GM20431 (cell line): Measurements from ENCODE around the gene ATOSA.

Source experiments
- in situ Hi-C: fragments of 300-500 bp; cut with MseI, MboI; formaldehyde crosslinking; loops from one replicate; pipeline ENCODE4 v1.15.0; 2020; ENCODE audit warnings: low sequenced_read_pairs; ENCODE audit not compliant: unreplicated experiment

Gene ATOSA

GRCh38 chr15:52683580-52683979 lies 4.4 kb upstream of the ATOSA start:
- in situ Hi-C loops = no loop called here

GRCh38 chr15:52682781-52683180 lies 3.6 kb upstream of the ATOSA start:
- in situ Hi-C loops = no loop called here

DNA sequence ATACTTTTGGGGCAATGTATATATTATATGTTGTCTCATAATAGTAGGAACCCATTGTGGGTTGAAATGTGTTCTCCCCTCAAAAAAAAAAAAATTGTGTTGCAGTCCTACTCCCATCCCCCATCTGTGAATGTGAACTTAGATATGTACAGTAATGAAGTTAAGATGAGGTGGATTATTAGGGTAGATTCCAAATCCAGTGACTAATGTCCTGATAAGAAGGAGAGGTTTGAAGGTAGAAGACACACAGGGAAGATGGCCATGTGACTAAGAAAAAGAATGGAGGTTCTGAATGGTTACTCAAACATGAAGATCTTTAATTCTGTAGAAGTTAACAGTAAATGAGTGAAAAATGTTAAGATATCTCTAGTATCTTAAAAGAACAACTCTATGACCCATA lies 3.0 kb upstream of the ATOSA start:
- in situ Hi-C loops = no loop called here

GRCh38 chr15:52681441-52681840 lies 2.3 kb upstream of the ATOSA start:
- in situ Hi-C loops = no loop called here

DNA sequence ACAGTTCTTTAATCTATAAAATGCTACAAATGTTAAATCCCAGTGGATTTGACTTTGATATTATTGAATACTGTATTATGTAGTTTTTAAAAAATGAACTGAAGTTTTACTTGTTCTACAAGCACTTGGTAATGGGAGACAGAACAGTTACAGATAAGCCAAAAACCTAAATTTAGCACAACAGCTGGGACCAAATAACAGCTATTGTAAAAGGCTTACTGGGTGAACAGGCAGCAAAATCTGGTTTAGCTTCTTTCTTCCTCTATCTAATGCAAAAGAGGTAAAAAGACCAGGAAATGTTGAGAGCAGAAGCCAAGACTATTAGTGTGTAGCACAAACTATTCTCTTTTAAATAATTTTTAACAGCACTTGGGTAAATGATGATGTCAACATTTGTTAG lies 1.6 kb upstream of the ATOSA start:
- in situ Hi-C loops = no loop called here

DNA sequence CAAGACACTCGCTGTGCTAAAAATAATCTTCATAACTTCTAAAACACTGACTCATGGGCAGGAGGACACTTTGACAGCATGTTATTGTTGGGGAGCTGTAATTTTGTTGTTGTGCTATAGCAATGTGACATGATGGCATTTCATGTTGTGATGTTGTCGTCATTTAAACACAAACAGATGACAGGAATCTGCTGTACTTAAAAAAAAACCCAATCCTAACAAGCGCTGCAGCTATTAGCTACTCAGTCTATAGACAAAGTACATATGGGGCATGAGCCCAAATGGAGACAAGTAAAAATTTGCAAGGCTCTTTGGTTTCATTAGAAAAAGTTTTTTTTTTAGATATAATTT lies 828 bp upstream of the ATOSA start:
- in situ Hi-C loops = no loop called here

DNA sequence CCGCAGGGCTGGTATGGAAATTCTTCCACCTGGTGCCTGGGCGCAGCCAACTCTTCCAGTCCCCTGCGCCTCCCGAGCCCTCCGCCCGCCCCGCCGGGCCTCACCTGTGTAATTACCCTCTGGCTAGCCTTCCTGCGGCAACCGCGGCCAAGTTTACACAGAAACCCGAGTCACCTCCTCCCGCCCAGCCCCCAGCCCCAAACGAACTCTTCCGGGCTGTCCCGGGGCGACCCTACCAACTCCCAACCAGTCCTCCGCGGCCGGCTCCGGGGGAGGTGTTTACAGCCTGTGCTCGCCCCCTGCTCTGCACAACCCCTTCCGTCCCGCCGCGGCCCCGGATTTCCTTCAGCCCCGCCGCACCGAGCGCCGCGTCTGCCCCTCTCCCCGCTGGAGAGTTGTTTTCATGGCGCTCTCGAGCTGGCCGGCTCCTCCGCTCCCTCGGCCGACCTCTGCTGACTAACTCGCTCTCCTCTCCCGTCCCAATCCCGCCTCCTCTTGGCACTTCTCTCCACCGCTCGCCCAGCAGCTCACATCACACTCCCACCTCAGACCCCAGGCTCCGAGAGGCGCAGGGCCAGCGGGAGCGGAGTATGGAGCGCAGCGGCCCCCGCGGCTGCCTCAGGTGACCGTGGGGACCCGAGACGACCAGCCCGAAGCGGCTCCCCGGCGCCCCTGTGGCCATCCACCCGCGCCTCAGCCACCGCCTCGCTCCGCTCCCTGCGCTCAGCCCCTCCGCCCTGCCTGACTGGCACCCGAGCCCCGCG lies 538 bp downstream of the ATOSA start:
- in situ Hi-C loops = no loop called here

DNA sequence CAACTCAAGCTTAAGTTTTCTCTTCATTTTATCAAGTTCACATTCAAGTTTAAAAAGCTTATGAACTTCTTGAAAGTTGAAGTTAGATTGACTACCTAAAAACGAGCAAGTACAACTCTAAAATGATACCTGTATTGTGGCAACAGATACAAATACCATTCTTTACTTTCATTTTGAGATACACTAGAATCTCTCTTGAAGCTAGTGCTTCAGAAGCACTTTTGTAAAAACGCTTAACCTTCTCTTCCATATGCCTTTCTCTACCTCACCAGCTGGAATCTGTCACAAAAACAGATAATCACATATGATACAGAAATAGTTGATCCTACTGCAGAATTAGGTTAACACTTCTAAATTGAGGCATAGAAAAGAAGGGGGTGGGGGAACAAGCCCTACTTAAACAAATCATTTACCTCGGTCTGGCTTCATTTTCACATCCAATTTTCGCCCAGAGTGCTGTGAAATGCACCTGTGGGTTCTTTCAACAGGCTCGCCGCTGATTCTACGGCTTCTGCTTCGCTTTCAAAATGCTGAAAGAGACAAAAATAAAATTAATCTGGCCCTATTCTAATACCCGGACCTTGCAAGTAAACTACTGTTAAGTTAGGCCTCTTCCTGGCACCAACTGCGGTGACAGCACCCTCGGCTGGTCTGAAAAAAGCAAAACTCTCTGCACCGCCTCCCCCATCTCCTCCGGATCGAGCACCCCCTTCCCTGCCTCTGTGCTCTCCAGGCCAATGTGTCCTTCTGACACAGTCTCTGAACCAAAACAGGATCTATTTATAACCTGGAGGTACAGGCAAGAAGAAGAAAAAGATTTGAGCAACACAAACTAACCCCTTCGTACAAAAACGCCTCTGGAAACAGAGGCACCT lies 1.4 kb downstream of the ATOSA start:
- in situ Hi-C loops = no loop called here

DNA sequence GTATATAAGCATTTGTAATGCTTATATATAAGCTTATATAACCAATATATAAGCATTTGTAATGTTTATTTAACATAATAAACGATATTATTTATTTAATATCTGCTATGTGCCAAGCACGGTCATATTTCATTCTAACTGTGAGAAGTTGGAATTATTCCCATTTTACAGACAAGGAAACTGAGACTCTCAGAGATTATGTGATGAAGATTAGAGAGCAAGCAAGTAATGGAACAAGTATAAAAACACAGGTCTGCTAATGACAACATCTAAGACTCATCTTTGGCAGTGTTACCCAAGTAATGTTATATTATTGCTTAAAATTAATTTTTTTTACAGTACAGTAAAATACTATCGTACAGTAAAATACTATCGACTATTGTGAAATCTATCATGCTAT lies 4.4 kb downstream of the ATOSA start:
- in situ Hi-C loops = no loop called here

DNA sequence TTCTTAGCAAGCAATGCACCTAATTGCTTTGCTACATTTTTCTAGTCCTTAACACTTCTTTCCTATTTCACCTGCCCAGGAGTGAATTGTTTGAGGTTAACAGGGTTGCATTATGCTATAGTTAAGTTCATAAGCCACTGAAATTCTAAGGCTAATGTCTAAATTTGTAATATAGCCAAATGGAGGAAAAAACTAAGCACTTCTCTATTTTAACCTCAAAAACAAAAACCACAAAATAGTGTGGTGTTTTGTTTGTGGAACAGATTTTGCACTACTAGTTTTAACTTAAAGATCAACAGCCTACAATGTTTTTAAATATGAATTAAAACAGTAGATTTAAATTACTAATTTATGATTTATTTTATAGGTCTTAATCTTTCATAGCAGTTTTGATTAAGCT lies 5.5 kb downstream of the ATOSA start:
- in situ Hi-C loops = no loop called here

GRCh38 chr15:52673312-52673711 lies 5.9 kb downstream of the ATOSA start:
- in situ Hi-C loops = no loop called here

DNA sequence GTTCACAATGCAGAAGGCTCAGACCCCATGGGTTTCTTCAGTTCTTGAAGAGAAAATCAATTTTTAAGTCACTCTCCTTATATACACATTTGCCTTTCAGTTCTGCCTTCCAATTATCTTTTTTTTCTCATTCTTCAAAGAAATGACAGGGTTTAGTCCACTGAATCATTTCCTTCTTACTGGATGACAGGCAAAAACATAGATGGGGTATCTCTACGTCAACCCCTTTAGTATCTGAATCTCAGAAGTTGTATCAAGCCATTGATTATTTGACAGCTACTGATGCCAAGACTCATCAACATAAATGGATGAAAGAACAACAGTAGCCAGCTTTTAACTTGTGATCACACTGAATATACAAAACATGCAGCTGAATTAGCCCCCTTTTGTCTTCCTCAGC lies 6.5 kb downstream of the ATOSA start:
- in situ Hi-C loops = no loop called here

GRCh38 chr15:52670087-52670486 lies 9.1 kb downstream of the ATOSA start:
- in situ Hi-C loops = no loop called here

DNA sequence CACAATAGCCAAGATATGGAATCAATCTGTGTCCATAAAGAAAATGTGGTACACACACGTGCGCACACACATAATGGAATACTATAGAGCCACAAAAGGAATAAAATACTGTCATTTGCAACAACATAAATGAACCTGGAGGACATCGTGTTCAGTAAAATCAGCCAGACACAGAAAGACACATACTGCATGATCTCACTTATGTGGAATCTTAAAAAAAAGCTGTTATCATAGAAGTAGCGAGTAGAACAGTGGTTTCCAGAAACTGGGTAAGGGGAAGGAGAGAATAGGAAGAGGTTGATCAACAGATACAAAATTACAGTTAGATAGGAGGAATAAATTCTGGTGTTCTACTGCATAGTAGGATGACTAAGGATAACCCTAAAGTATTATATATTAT lies 11.1 kb downstream of the ATOSA start:
- in situ Hi-C loops = no loop called here

DNA sequence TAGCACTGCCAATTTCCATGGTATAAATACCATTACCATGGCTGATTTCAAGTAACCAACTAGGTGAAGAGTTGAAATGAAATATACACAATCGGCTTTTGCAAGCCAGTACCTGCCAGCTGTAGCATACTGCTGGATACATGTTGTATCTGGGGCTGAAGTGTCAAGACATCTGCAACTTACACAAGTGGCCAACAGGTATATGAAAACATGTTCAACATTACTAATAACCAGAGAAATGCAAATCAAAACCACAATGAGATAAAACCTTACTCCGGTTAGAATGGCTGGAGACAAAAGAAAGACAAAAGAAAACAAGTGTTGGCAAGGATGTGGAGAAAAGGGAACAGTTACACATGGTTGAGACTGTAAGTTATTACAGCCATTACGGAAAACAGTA lies 11.6 kb downstream of the ATOSA start:
- in situ Hi-C loops = no loop called here

DNA sequence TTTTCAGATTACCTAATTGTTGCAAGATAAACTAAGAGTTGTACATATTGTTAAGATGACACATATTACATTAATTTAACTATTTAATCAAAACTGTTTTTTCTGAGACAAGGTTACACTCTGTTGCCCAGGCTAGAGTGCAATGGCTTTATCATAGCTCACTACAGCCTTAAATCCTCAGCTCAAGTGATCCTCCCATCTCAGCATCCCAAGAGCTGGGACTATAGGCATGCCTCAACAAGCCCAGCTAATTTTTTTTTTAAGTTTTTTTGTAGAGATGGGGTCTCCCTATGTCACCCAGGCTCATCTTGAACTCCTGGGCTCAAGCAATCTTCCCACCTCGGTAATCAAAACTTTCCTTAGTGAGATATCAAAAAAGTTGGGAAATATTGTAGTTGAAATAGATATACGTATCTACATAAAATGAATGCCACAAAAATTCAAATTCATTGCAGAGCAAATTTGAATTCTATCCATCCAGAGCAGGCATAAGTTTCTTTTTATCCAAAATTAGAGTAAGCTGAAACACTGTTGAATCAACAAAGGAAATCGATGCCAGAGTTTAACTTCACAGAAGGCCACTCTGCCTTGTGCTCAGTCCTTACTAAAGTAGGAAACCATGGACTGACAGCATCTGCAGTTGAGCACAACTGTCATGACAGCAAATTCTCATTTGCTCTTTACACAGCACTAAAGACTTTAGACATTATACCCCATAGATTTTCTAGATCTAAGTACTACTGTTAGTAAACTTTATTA lies 15.5 kb downstream of the ATOSA start:
- in situ Hi-C loops = no loop called here

DNA sequence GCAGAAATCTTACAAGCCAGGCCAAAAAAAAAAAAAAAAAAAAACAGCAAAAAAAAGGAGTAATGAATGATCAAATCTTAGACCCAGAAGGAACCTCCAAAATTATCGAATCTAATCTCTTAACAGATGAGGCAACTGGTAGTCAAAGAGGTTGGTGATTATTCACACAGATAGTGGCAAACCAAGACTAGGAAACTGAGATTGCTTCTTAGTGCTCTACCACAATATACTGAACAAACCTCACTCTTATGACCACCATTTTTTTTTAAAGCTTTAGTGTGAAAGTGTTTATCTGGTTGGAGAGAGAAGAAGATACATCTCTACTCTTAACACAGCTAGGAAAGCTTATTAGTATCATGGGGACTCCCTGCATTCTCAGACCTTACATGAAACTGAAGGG lies 17.3 kb downstream of the ATOSA start:
- in situ Hi-C loops = no loop called here

GRCh38 chr15:52660192-52660591 lies 19.0 kb downstream of the ATOSA start:
- in situ Hi-C loops = no loop called here

GRCh38 chr15:52658955-52659354 lies 20.2 kb downstream of the ATOSA start:
- in situ Hi-C loops = no loop called here

DNA sequence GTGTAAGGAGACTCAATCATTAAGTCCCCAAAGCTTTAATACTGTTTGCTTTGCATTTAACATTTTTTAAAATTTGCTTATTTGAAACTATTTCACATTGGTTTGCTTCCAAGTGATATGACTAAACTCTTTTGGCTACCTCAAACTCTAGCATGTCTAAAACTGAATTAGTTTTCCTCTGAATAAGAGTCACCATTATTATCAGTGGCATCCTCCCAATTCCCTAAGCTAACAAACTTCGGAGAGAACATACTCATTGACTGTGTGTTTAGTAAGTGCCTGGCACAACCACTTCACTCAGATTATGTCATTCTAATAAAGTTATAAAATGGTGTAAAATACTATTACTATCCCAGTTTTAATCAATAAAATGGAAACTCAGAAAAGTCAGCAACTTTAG lies 21.9 kb downstream of the ATOSA start:
- in situ Hi-C loops = no loop called here

- in situ Hi-C loops = no loop called here
Measured at GRCh38 chr15:52656412-52656811, 22.8 kb downstream of the ATOSA start.
